ENCODE measurements around the gene IL15RA. TPM values are rescaled to one million over a fixed set of nuclear protein-coding genes. Genes with fewer than 3 reads are reported as not detected.
A peak's percentile ranks its signal among the peaks of the same experiment; 100 is the strongest.

IL15RA gene
- total RNA-seq, 1 experiment from 2014 or later: 15.5 TPM

GRCh38 chr10:5976512-5977470 lies 552 bp downstream of the IL15RA start:
- CTCF ChIA-PET: interaction anchor here (0.6 kb wide), 1 partner anchor 1424 kb away, joined by 3 read pairs; no protein-coding TSS in a partner anchor
- Histone ChIP-seq H3K27me3 (ENCODE audit: insufficient read depth, low read depth) (no peaks in the 10 kb centered on the region), H4K20me1 (ENCODE audit: insufficient read depth) (no peaks in the 10 kb centered on the region), H3F3A (ENCODE audit: insufficient read depth, low read depth) (no peaks in the 10 kb centered on the region), H3K27ac (peak overlapping the region; percentile 6; the same call in 1 of the 2 replicates), H3K9me3 (ENCODE audit: insufficient read depth, low read depth) (no peaks in the 10 kb centered on the region), H2AFZ (peak overlapping the region; percentile 91), H3K79me2 (ENCODE audit: low read depth) (peaks cover 7% of the 10 kb centered on the region; the same call in 1 of the 2 replicates), H3K9me2 (ENCODE audit: insufficient read depth) (no peaks in the 10 kb centered on the region), H3K4me2 (peak overlapping the region; percentile 85), H3K4me1 (replicated peaks; ENCODE audit: insufficient read depth) (0 out of 2 replicates have a peak, but pooled peaks cover 2% of the 10 kb centered on the region), H3K4me3 (peak overlapping the region; percentile 70), H3K36me3 (ENCODE audit: low read depth) (no peaks in the 10 kb centered on the region)
- TF ChIP-seq CTCF (conservative IDR thresholded peaks at IDR 0.05): no peak
- TF ChIP-seq EZH2 (IDR thresholded peaks at IDR 0.05; ENCODE audit: low read depth): no peak
- BruUV-seq (replicated peaks): no TSS peak
- intact Hi-C loops (cut with micrococcal nuclease; ENCODE audit: unreplicated experiment): loop anchor here (2.0 kb wide), 1 partner anchor 18 kb away; no protein-coding TSS in a partner anchor
- POLR2A ChIA-PET (ENCODE audit: unreplicated experiment): interaction anchor here (0.5 to 0.7 kb wide), 3 partner anchors 65 to 338 kb away, joined by 3 to 7 read pairs (median 5); partner anchors contain the start of genes ANKRD16 and FBH1
- peak in 1 of 2 experiments; percentile 42 for DNase-seq

DNA sequence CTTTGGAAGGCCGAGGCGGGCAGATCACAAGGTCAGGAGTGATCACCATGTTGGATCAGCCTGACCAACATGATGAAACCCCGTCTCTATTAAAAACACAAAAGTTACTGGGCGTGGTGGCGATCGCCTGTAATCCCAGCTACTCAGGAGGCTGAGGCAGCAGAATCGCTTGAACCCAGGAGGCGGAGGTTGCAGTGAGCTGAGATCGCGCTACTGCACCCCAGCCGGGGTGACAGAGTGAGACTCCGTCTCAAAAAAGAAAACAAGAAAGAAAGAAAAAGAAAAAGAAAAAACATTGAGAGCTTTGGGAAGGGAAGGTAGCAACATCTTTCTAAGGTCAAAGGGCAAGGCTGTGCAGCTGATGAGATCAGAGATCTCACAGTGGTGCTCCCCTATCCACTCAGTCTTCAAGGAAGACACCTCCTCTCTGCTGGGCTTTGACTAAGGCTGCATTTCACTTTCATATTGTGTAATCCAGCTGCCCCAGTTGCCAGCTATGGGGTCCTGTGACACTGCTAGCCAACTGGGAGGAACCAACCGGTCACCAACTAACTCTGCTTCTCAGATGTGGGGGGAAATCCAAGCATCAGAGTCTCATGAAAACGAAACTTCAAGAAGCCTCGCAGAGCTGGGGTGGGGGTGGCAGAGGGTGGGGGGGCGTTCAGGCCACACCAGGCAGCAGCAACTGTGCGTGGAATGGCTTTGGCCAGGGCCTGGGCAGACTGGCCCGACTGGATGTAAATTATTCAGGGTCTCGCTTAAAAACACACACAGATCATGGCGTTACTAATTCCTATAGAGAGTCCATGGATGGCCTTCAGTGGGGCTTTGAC lies 1.5 kb downstream of the IL15RA start:
- TSS peak; percentile 17 for BruUV-seq (replicated peaks)
- Histone ChIP-seq H4K20me1 (ENCODE audit: insufficient read depth) (no peaks in the 10 kb centered on the region), H3K9me2 (ENCODE audit: insufficient read depth) (no peaks in the 10 kb centered on the region), H3K27me3 (ENCODE audit: insufficient read depth, low read depth) (no peaks in the 10 kb centered on the region), H3K36me3 (ENCODE audit: low read depth) (no peaks in the 10 kb centered on the region), H3F3A (ENCODE audit: insufficient read depth, low read depth) (no peaks in the 10 kb centered on the region), H3K9me3 (ENCODE audit: insufficient read depth, low read depth) (no peaks in the 10 kb centered on the region), H3K4me1 (replicated peaks; ENCODE audit: insufficient read depth) (peaks cover 12% of the 10 kb centered on the region; the same call in 1 of the 2 replicates), H3K79me2 (ENCODE audit: low read depth) (peaks cover 7% of the 10 kb centered on the region; the same call in 1 of the 2 replicates), H3K4me2 (peak overlapping the region; percentile 85), H3K4me3 (peak overlapping the region; percentile 70), H2AFZ (peak overlapping the region; percentile 91), H3K27ac (no peak overlapping the region)
- DNase-seq: no peak
- ChIA-PET POLR2A (ENCODE audit: unreplicated experiment) (no interaction called here), CTCF (no interaction called here)
- intact Hi-C loops (cut with micrococcal nuclease; ENCODE audit: unreplicated experiment): loop anchor here (2.0 kb wide), 1 partner anchor 17 kb away; no protein-coding TSS in a partner anchor
- no peak for TF ChIP-seq CTCF (conservative IDR thresholded peaks at IDR 0.05)
- no peak for TF ChIP-seq EZH2 (IDR thresholded peaks at IDR 0.05; ENCODE audit: low read depth)

- no peak overlapping the region for H3K27ac ChIP-seq
- intact Hi-C loops (cut with micrococcal nuclease; ENCODE audit: unreplicated experiment): no loop called here
- H3K4me2 ChIP-seq: no peak overlapping the region
- no peak for DNase-seq
- peaks cover 13% of the 10 kb centered on the region; the same call in 1 of the 2 replicates for H3K4me1 ChIP-seq (replicated peaks; ENCODE audit: insufficient read depth)
- no peaks in the 10 kb centered on the region for H3F3A ChIP-seq (ENCODE audit: insufficient read depth, low read depth)
- H3K27me3 ChIP-seq (ENCODE audit: insufficient read depth, low read depth): no peaks in the 10 kb centered on the region
- no peak for TF ChIP-seq CTCF (conservative IDR thresholded peaks at IDR 0.05)
- TF ChIP-seq EZH2 (IDR thresholded peaks at IDR 0.05; ENCODE audit: low read depth): no peak
- no peaks in the 10 kb centered on the region for H3K9me3 ChIP-seq (ENCODE audit: insufficient read depth, low read depth)
- H3K4me3 ChIP-seq: no peak overlapping the region
- peaks cover 7% of the 10 kb centered on the region; the same call in 1 of the 2 replicates for H3K79me2 ChIP-seq (ENCODE audit: low read depth)
- no peak overlapping the region for H2AFZ ChIP-seq
- BruUV-seq (replicated peaks): no TSS peak
- H4K20me1 ChIP-seq (ENCODE audit: insufficient read depth): no peaks in the 10 kb centered on the region
- CTCF ChIA-PET: no interaction called here
- H3K9me2 ChIP-seq (ENCODE audit: insufficient read depth): no peaks in the 10 kb centered on the region
- POLR2A ChIA-PET (ENCODE audit: unreplicated experiment): no interaction called here
- no peaks in the 10 kb centered on the region for H3K36me3 ChIP-seq (ENCODE audit: low read depth)
Observed at GRCh38 chr10:5973069-5973468, 4.3 kb downstream of the IL15RA start.
